Peyer's patch (tissue), 4 donors: ENCODE measurements around the gene ERC2. TPM values are rescaled to one million over a fixed set of nuclear protein-coding genes. Genes with fewer than 3 reads are reported as not detected.

ENCODE experiments used
- DNase-seq, 3 donors: peaks; one replicate each; pipeline ENCODE4 v3.0.0-alpha.2; 2017 to 2019
- H3K27ac ChIP-seq, 4 donors: fragments of 200-600 bp; sonication (generic); one replicate each; pipeline ENCODE4 v1.5.1; 2016 to 2019
- H3K27me3 ChIP-seq, 2 donors: fragments of 200-600 bp; sonication (generic); one replicate each; pipeline ENCODE4 v1.5.1; 2019
- H3K36me3 ChIP-seq, 3 donors: fragments of 200-600 bp; sonication (generic); one replicate each; pipeline ENCODE4 v1.5.1; 2016 to 2019
- H3K4me1 ChIP-seq, 4 donors: fragments of 200-600 bp; sonication (generic); one replicate each; pipeline ENCODE4 v1.5.1; 2016 to 2019
- H3K4me3 ChIP-seq, 4 donors: fragments of 200-600 bp; sonication (generic); 1 replicate in 3 of 4; 2 replicates in 1 of 4; pipeline ENCODE4 v1.5.1; 2016 to 2019; ENCODE audit warnings: mild to moderate bottlenecking in 1 of 4
- H3K9me3 ChIP-seq, 4 donors: fragments of 200-600 bp; sonication (generic); one replicate each; pipeline ENCODE4 v1.5.1; 2016 to 2019; ENCODE audit warnings: mild to moderate bottlenecking in 1 of 4
- POLR2A ChIP-seq, 2 donors: fragments of 450-650 bp; IDR thresholded peaks; one replicate each; pipeline ENCODE4 v1.5.1; 2017; ENCODE audit warnings: antibody characterized with exemption in 2 of 2, mild to moderate bottlenecking in 2 of 2, moderate library complexity in 2 of 2
- total RNA-seq, 4 donors: library from RNA; depleted of rRNA; stranded (reverse); fragments of >200 nt; gene quantifications; one replicate each; pipeline ENCODE4 v1.1.0, GENCODE V29; 2016
- TF ChIP-seq, protein P1 (sequence below), 6 experiments: fragments of 450-650 bp in 4 of 6; fragments of 200-600 bp in 2 of 6; sonication (generic) in 1 of 6; IDR thresholded peaks; one replicate each; pipeline ENCODE4 v1.5.1; 2017 to 2019; ENCODE audit warnings: antibody characterized with exemption in 6 of 6, mild to moderate bottlenecking in 3 of 6, moderate library complexity in 1 of 6

The ERC2 gene
- total RNA-seq, 4 donors from 2014 or later, result 0.18 to 0.83 TPM; not detected in 2

GRCh38 chr3:56187051-56187450 is 281.2 kb downstream of the ERC2 start:
- H3K9me3 ChIP-seq, result no peaks in the 10 kb centered on the region
- no peak overlapping the region for H3K27ac ChIP-seq
- DNase-seq, result no peak
- TF ChIP-seq, protein P1, sequence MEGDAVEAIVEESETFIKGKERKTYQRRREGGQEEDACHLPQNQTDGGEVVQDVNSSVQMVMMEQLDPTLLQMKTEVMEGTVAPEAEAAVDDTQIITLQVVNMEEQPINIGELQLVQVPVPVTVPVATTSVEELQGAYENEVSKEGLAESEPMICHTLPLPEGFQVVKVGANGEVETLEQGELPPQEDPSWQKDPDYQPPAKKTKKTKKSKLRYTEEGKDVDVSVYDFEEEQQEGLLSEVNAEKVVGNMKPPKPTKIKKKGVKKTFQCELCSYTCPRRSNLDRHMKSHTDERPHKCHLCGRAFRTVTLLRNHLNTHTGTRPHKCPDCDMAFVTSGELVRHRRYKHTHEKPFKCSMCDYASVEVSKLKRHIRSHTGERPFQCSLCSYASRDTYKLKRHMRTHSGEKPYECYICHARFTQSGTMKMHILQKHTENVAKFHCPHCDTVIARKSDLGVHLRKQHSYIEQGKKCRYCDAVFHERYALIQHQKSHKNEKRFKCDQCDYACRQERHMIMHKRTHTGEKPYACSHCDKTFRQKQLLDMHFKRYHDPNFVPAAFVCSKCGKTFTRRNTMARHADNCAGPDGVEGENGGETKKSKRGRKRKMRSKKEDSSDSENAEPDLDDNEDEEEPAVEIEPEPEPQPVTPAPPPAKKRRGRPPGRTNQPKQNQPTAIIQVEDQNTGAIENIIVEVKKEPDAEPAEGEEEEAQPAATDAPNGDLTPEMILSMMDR (IDR thresholded peaks at IDR 0.05), result no peak
- no peak for TF ChIP-seq POLR2A (IDR thresholded peaks at IDR 0.05)
- no peaks in the 10 kb centered on the region for H3K36me3 ChIP-seq
- no peaks in the 10 kb centered on the region for H3K4me1 ChIP-seq
- H3K4me3 ChIP-seq, result no peak overlapping the region
- no peaks in the 10 kb centered on the region for H3K27me3 ChIP-seq

DNA sequence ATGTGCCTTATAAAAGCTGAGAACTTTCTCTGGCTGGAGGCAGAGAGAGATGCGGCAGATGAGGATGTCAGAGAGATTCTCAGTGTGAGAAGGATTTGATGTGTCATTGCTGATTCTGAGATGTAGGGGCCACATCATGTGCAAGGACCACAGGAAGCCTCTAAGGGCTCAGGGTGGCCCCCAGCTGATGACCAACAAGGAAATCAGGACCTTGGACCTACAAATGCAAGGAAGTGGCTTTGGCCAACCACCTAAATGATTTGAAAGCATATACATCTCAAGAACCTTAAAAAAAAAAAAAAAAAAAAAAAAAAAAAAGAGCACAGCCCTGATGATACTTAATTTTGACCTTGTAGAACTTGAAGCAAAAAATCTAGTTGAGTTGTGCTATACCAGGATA is 282.4 kb downstream of the ERC2 start:
- TF ChIP-seq, protein P1 (IDR thresholded peaks at IDR 0.05), result no peak
- TF ChIP-seq POLR2A (IDR thresholded peaks at IDR 0.05), result no peak
- Histone ChIP-seq H3K36me3 (no peaks in the 10 kb centered on the region), H3K27ac (no peak overlapping the region), H3K27me3 (no peaks in the 10 kb centered on the region), H3K4me3 (no peak overlapping the region), H3K9me3 (no peaks in the 10 kb centered on the region), H3K4me1 (no peaks in the 10 kb centered on the region)
- DNase-seq, result no peak

DNA sequence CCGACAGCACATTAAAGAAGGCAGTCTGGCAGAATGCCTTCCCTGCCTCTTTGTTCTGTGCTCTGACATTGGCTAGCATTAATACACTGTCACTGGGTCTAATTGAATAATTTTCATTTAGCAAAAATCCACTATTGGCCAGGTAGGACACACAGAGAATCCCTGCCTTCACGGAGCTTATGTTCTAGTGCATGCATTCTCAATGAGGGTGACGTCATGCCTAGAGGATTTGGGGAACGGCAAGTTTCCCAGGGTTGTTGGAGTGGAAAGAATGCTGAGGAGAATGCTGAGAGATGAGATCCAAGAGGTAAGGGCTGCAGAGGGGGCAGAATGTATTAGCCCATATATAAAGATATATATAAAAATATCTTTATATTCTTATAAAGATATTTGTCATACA is 284.7 kb downstream of the ERC2 start:
- Histone ChIP-seq H3K4me3 (no peak overlapping the region), H3K36me3 (no peaks in the 10 kb centered on the region), H3K9me3 (no peaks in the 10 kb centered on the region), H3K27me3 (no peaks in the 10 kb centered on the region), H3K27ac (no peak overlapping the region), H3K4me1 (no peaks in the 10 kb centered on the region)
- no peak for DNase-seq
- TF ChIP-seq, protein P1 (IDR thresholded peaks at IDR 0.05), result no peak
- no peak for TF ChIP-seq POLR2A (IDR thresholded peaks at IDR 0.05)

GRCh38 chr3:56180433-56180832 is 287.8 kb downstream of the ERC2 start:
- TF ChIP-seq, protein P1 (IDR thresholded peaks at IDR 0.05), result no peak
- no peak for TF ChIP-seq POLR2A (IDR thresholded peaks at IDR 0.05)
- Histone ChIP-seq H3K9me3 (no peaks in the 10 kb centered on the region), H3K4me3 (no peak overlapping the region), H3K36me3 (no peaks in the 10 kb centered on the region), H3K27me3 (no peaks in the 10 kb centered on the region), H3K27ac (no peak overlapping the region), H3K4me1 (no peaks in the 10 kb centered on the region)
- no peak for DNase-seq

- no peak for TF ChIP-seq POLR2A (IDR thresholded peaks at IDR 0.05)
- TF ChIP-seq, protein P1 (IDR thresholded peaks at IDR 0.05), result no peak
- Histone ChIP-seq H3K4me1 (no peaks in the 10 kb centered on the region), H3K4me3 (no peak overlapping the region), H3K36me3 (no peaks in the 10 kb centered on the region), H3K27ac (no peak overlapping the region), H3K27me3 (no peaks in the 10 kb centered on the region), H3K9me3 (no peaks in the 10 kb centered on the region)
- no peak for DNase-seq
These were observed 294.7 kb downstream of the ERC2 start for GRCh38 chr3:56173601-56174000.

DNA sequence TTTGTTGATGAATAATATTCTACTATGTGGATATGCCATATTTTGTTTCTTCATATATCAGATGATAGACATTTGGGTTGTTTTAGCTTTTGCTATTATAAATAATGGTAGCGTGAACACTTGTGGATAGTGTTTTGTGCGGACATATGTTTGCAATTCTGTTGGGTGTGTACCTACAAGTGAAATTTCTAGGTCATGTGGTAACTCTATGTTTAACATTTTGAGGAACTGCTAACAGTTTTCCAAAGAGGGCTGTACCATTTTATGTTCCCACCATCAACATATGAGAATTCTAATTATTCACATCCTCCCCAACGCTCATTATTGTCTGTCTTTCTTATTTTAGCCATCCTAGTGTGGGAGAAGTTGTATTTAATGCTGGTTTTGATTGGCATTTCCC is 303.8 kb downstream of the ERC2 start:
- DNase-seq, result no peak
- Histone ChIP-seq H3K9me3 (no peaks in the 10 kb centered on the region), H3K27ac (no peak overlapping the region), H3K4me3 (no peak overlapping the region), H3K4me1 (no peaks in the 10 kb centered on the region), H3K36me3 (no peaks in the 10 kb centered on the region), H3K27me3 (no peaks in the 10 kb centered on the region)
- TF ChIP-seq, protein P1 (IDR thresholded peaks at IDR 0.05), result no peak
- TF ChIP-seq POLR2A (IDR thresholded peaks at IDR 0.05), result no peak
